Spleen (tissue), 7 donors: ENCODE measurements around the gene ACACB.

ENCODE experiments used
- CTCF ChIP-seq, 11 experiments: fragments of 200-600 bp in 7 of 11; fragments of 450-650 bp in 4 of 11; sonication (generic) in 4 of 11; IDR thresholded peaks in 8 of 11; conservative IDR thresholded peaks in 3 of 11; 1 replicate in 7 of 11; 2 replicates in 4 of 11; pipeline versions ENCODE4 v1.4.0 to v1.8.0; 2016 to 2021; ENCODE audit warnings: antibody characterized with exemption in 11 of 11, inconsistent platforms in 4 of 11, mild to moderate bottlenecking in 1 of 11
- POLR2A ChIP-seq, 3 donors: fragments of 450-650 bp; IDR thresholded peaks; one replicate each; pipeline ENCODE4 v1.5.1; 2017; ENCODE audit warnings: antibody characterized with exemption in 3 of 3, mild to moderate bottlenecking in 1 of 3
- POLR2AphosphoS5 ChIP-seq, 3 donors: sonication (generic); formaldehyde crosslinking; IDR thresholded peaks; one replicate each; pipeline ENCODE4 v1.5.1; 2017; ENCODE audit warnings: antibody characterized with exemption in 3 of 3
- donor health status: DM: no; HTN: no; CAD: no; lungs with moderate emphysema.
- donor health status: DM: no; HTN: no; CAD: no.
- donor health status: DM: no; HTN: no; CAD: no.

GRCh38 chr12:109127533-109128242 is 11.3 kb downstream of the ACACB start:
- TF ChIP-seq CTCF (IDR thresholded peaks at IDR 0.05 in 8 of 11, conservative IDR thresholded peaks at IDR 0.05 in 3 of 11) (no peak), POLR2AphosphoS5 (IDR thresholded peaks at IDR 0.05) (no peak), POLR2A (IDR thresholded peaks at IDR 0.05) (no peak)
